Measurements from ENCODE around the gene BAIAP3. TPM values are rescaled to one million over a fixed set of nuclear protein-coding genes. Genes with fewer than 3 reads are reported as not detected.

BAIAP3 gene
- total and polyA plus RNA-seq, 10 of the 15 experiments (the other 5 are each of a cell fraction or from before 2014, with no cell fraction given): 0.03 to 0.56 (median 0.17) TPM; not detected in 3

DNA sequence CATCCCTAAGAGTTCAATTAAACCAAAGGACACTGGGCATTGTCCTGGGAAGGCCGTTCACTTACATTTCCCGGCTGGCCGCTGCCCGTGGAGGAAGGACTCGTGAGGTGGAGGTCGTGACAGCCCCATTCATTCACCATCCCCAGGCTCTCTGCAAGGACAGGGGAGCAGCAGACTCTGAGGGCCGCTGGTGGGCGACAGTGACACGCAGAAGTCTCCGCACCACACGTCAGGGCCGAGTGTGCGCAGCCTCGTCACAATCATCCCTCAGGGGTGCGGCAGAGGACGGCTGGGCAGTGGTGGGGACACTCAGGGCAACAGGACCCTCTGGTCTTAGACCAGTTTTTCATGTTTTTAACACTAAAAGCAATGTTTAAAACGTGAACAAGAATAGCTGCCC lies 59.4 kb downstream of the BAIAP3 start:
- Histone ChIP-seq H3K9me3 (replicated peaks; ENCODE audit: control insufficient read depth, insufficient read depth, low read length) (no peaks in the 10 kb centered on the region), H3K4me2 (ENCODE audit: control insufficient read depth, insufficient read depth) (no peak overlapping the region), H2AFZ (ENCODE audit: control insufficient read depth, low read depth, low read length) (no peak overlapping the region), H3K27ac (ENCODE audit: control insufficient read depth, insufficient read depth) (no peak overlapping the region), H3K4me1 (ENCODE audit: control insufficient read depth, insufficient read depth, low read length) (no peaks in the 10 kb centered on the region), H3K27me3 (replicated peaks in 1 of 2; ENCODE audit: control insufficient read depth in 2 of 2, insufficient read depth in 2 of 2, low read length in 1 of 2) (no peaks in the 10 kb centered on the region), H4K20me1 (ENCODE audit: control insufficient read depth, insufficient read depth) (no peaks in the 10 kb centered on the region; the same call in 1 of the 2 replicates), H3K79me2 (ENCODE audit: control insufficient read depth, insufficient read depth, low read length) (no peaks in the 10 kb centered on the region), H3K4me3 (no peak overlapping the region), H3K9ac (ENCODE audit: control insufficient read depth, insufficient read depth, low read length) (no peak overlapping the region), H3K36me3 (ENCODE audit: control insufficient read depth in 2 of 2, insufficient read depth in 2 of 2, low read length in 1 of 2) (no peaks in the 10 kb centered on the region)
- 86% methylated on average over 17 of the region's 17 CpGs for WGBS (ENCODE audit: insufficient coverage, insufficient replicate concordance, low lambda C conversion rate, missing lambda C conversion rate)
- DNase-seq (ENCODE audit: low read depth, low spot score) (no peak), FAIRE-seq (no peak), ATAC-seq (no peak)
- BruUV-seq (replicated peaks): no TSS peak
- ChIA-PET CTCF (no interaction called here), RAD21 (ENCODE audit: unreplicated experiment) (no interaction called here), SMC1A (ENCODE audit: uncharacterized antibody, unreplicated experiment) (no interaction called here), POLR2A (no interaction called here)
- in situ Hi-C loops (cut with MboI) (no loop called here), intact Hi-C loops (cut with micrococcal nuclease; ENCODE audit: unreplicated experiment) (no loop called here)
- TF ChIP-seq HDGF (IDR thresholded peaks at IDR 0.05): no peak
- TF ChIP-seq MXI1 (IDR thresholded peaks at IDR 0.05; ENCODE audit: low read depth, low read length): no peak
- TF ChIP-seq, protein P1, sequence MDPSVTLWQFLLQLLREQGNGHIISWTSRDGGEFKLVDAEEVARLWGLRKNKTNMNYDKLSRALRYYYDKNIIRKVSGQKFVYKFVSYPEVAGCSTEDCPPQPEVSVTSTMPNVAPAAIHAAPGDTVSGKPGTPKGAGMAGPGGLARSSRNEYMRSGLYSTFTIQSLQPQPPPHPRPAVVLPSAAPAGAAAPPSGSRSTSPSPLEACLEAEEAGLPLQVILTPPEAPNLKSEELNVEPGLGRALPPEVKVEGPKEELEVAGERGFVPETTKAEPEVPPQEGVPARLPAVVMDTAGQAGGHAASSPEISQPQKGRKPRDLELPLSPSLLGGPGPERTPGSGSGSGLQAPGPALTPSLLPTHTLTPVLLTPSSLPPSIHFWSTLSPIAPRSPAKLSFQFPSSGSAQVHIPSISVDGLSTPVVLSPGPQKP (IDR thresholded peaks at IDR 0.05; ENCODE audit: low read depth, low read length): no peak
- no peak for TF ChIP-seq TBL1XR1 (IDR thresholded peaks at IDR 0.05; ENCODE audit: low read depth, low read length)
- TF ChIP-seq ATF7 (IDR thresholded peaks at IDR 0.05; ENCODE audit: low read depth): no peak
- no peak for TF ChIP-seq BHLHE40 (IDR thresholded peaks at IDR 0.05; ENCODE audit: borderline replicate concordance in 1 of 2, low read depth in 2 of 2, low read length in 1 of 2)
- TF ChIP-seq TCF12 (IDR thresholded peaks at IDR 0.05; ENCODE audit: low read depth, low read length): no peak
- TF ChIP-seq EGR1 (IDR thresholded peaks at IDR 0.05; ENCODE audit: borderline replicate concordance in 1 of 2, low read depth in 2 of 2, low read length in 2 of 2): no peak
- no peak for TF ChIP-seq ZBED1 (IDR thresholded peaks at IDR 0.05; ENCODE audit: borderline replicate concordance)
- TF ChIP-seq HDAC2 (IDR thresholded peaks at IDR 0.05): no peak
- no peak for TF ChIP-seq TCF7 (IDR thresholded peaks at IDR 0.05; ENCODE audit: borderline replicate concordance)
- no peak for TF ChIP-seq SMC3 (IDR thresholded peaks at IDR 0.05; ENCODE audit: borderline replicate concordance, low read length)
- no peak for TF ChIP-seq NFYB (IDR thresholded peaks at IDR 0.05; ENCODE audit: insufficient read depth, low read depth, low read length)
- TF ChIP-seq, protein P2, sequence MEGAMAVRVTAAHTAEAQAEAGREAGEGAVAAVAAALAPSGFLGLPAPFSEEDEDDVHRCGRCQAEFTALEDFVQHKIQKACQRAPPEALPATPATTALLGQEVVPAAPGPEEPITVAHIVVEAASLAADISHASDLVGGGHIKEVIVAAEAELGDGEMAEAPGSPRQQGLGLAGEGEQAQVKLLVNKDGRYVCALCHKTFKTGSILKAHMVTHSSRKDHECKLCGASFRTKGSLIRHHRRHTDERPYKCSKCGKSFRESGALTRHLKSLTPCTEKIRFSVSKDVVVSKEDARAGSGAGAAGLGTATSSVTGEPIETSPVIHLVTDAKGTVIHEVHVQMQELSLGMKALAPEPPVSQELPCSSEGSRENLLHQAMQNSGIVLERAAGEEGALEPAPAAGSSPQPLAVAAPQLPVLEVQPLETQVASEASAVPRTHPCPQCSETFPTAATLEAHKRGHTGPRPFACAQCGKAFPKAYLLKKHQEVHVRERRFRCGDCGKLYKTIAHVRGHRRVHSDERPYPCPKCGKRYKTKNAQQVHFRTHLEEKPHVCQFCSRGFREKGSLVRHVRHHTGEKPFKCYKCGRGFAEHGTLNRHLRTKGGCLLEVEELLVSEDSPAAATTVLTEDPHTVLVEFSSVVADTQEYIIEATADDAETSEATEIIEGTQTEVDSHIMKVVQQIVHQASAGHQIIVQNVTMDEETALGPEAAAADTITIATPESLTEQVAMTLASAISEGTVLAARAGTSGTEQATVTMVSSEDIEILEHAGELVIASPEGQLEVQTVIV (IDR thresholded peaks at IDR 0.05; ENCODE audit: borderline replicate concordance, partially characterized antibody): no peak
- no peak for TF ChIP-seq HCFC1 (IDR thresholded peaks at IDR 0.05; ENCODE audit: low read length)
- no peak for TF ChIP-seq EED (IDR thresholded peaks at IDR 0.05; ENCODE audit: low read depth)
